ENCODE data around the gene CCL24.
"Not testable (repeated sequence)": the region's sequence is repeated elsewhere in the genome, so short reads cannot be mapped to it uniquely, and the experiment has no call there.

The CCL24 gene

DNA sequence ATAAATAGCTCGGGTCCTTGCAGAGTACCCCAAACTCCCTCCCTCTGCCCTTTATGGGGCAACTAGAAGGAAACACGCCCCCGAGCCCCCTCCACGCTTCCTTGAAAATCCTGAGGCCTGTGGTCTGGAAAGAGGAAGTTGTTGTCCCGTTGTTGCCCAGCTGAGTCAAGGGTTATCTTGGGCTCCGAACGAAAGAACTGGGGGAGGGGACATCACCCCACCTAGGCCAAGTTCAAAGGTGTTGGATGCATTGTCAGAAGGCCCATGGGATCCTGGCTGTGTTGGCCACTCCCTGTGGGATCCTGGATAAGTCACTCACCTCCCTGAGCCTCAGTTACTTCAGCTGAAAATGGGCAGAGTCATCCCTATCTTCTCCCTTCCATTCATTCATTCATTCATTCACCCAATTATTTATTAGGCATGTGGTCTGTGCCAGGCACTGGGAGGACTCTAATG is at the start of gene CCL24:
TSS of gene CCL24 (minus strand) at position 26 of the 456 bp plus-strand sequence. CDS start 91 bp downstream, outside the sequence.
- DNase-seq (ENCODE audit: extremely low read depth in 1 of 2, low read depth in 1 of 2) = no peak

GRCh38 chr7:75861636-75862035 is 48.0 kb upstream of the CCL24 start:
- no peak for DNase-seq (ENCODE audit: extremely low read depth in 1 of 2, low read depth in 1 of 2)

DNA sequence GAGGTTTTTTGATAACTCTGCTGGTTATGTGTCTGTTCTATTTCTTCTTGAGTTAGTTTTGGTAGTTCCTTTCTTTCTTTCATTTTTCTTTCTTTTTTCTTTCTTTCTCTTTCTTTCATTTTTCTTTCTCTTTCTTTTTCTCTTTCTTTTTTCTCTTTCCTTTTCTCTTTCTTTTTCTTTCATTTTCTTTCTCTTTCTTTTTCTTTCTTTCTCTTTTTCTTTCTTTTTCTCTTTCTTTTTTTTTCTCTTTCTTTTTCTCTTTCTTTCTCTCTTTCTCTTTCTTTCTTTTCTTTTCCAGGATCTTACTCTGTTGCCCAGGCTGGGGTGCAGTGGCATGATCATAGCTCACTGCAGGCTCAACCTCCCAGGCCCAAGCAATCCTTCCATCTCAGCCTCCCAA is 44.8 kb upstream of the CCL24 start:
- no peak for DNase-seq (ENCODE audit: extremely low read depth in 1 of 2, low read depth in 1 of 2)

GRCh38 chr7:75856536-75856935 is 42.9 kb upstream of the CCL24 start:
- no peak for DNase-seq (ENCODE audit: extremely low read depth in 1 of 2, low read depth in 1 of 2)

- not testable (repeated sequence) for DNase-seq (ENCODE audit: extremely low read depth in 1 of 2, low read depth in 1 of 2)
These were observed 41.3 kb upstream of the CCL24 start for GRCh38 chr7:75854813-75855345.

DNA sequence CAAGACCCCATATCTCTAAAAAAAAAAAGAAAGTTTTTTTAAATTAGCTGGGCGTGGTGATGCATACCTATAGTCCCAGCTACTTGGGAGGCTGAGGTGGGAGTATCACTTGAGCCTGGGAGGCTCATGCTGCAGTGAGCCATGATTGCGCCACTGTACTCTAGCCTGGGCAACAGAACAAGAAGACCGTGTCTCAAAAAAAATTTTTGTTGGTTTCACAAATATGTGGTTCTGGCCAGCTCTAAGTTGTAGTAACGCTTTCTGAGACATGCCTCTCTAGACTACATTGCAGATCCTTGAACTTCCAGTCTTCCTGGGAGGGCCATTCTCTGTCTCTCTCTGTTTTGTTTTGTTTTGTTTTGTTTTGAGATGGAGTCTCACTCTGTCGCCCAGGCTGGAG is 40.6 kb upstream of the CCL24 start:
- DNase-seq (ENCODE audit: extremely low read depth in 1 of 2, low read depth in 1 of 2) = no peak

DNA sequence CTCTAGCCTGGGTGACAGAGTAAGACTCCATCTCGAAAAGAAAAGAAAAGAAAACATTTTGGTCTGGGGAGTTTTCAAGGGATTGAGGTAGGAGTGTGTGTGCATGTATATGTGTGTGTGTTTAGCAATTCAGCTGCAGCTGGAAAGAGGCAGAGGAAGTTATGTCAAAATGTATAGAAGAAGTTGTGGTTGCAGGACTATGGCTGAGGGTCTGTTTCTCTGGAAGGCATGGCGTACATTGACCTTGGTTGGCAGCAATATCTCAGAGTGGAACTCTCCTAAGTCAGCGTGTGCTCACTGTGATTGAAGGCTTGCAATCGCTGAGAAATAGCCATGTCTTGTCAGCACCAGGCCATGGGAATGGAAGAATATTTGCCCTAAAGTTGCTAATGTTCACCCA is 36.6 kb upstream of the CCL24 start:
- no peak for DNase-seq (ENCODE audit: extremely low read depth in 1 of 2, low read depth in 1 of 2)

DNA sequence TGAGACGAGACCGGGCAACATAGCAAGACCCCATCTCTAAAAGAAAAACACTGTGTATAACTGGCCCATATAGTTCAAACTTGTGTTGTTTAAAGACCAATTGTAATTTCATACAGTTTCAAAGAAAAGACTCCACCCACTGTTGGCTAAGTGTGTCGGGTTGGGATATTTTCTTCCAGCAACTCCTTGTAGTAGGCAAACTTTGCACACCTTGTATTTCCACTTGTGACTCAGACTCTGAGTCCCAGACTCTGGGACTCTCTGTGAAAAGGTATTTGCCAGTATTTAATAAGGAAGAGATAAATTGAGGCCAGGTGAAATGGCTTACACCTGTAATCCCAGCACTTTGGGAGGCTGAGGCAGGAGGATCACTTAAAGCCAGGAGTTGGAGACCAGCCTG is 36.0 kb upstream of the CCL24 start:
- no peak for DNase-seq (ENCODE audit: extremely low read depth in 1 of 2, low read depth in 1 of 2)

- DNase-seq (ENCODE audit: extremely low read depth in 1 of 2, low read depth in 1 of 2) = no peak
These were observed 34.1 kb upstream of the CCL24 start for GRCh38 chr7:75847707-75848106.

GRCh38 chr7:75845132-75845531 is 31.5 kb upstream of the CCL24 start:
- DNase-seq (ENCODE audit: extremely low read depth in 1 of 2, low read depth in 1 of 2) = not testable (repeated sequence)

DNA sequence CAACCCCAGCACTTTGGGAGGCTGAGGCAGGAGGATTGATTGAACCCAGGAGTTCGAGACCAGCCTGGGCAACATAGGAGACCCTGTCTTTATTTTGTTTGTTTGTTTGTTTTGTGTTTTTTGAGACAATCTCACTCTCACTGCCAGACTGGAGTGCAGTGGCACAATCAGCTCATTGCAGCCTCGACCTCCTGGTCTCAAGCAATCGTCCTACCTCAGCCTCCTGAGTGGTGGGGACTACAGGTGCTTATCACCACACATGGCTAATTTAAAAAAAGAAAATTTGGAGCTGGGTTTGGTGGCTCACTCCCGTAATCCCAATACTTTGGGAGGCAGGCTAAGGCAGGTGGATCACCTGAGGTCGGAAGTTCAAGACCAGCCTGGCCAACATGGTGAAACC is 30.6 kb upstream of the CCL24 start:
- DNase-seq (ENCODE audit: extremely low read depth in 1 of 2, low read depth in 1 of 2) = no peak

- DNase-seq (ENCODE audit: extremely low read depth in 1 of 2, low read depth in 1 of 2) = no peak
These were observed 30.1 kb upstream of the CCL24 start for GRCh38 chr7:75843613-75844116.

- DNase-seq (ENCODE audit: extremely low read depth in 1 of 2, low read depth in 1 of 2) = peak in 1 of 2 donors; percentile 44
These were observed 29.3 kb upstream of the CCL24 start for GRCh38 chr7:75842836-75843446.

DNA sequence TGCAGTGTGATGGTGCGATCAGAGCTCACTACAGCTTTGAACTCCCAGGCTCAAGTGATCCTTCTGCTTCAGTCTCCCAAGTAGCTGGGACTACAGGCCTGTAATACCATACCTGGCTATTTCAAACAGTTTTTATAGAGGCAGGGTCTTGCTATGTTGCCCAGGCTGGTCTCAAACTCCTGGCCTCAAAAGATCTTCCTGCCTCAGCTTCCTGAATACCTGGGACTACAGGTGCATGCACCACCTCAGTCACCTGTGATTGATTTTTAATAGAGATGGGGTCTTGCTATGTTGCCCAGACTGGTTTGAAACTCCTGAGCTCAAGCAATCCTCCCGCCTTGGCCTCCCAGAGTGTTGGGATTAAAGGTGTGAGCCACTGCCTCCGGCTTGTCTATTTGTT is 26.4 kb upstream of the CCL24 start:
- DNase-seq (ENCODE audit: extremely low read depth in 1 of 2, low read depth in 1 of 2) = no peak

DNA sequence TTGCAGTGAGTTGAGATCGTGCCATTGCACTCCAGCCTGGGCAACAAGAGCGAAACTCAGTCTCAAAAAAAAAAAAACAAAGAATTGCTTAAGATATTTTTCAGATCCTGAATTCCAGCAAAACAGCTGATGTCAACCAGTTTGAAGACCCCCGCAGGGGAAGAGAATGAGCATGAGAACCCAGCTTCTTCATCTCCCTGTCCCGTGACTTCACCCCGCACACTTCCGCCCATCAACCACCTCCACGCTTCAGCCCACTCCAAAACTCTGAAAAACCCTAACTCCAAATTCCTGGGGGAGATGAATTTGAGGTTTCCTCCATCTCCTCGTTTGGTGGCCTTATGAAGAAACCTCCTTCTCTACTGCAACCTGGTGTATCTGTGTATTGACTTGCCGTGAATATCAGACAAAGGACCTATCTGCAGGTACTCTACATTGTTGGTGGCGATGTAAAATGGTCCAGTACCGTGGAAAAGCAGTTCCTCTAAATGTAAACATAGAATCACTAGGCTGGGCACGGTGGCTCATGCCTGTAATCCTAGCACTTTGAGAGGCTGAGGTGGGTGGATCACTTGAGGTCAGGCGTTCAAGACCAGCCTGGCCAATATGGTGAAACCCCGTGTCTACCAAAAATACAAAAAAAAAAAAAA is 24.8 kb upstream of the CCL24 start:
- not testable (repeated sequence) for DNase-seq (ENCODE audit: extremely low read depth in 1 of 2, low read depth in 1 of 2)

- DNase-seq (ENCODE audit: extremely low read depth in 1 of 2, low read depth in 1 of 2) = no peak
These were observed 23.2 kb upstream of the CCL24 start for GRCh38 chr7:75836798-75837197.

GRCh38 chr7:75835688-75836285 is 22.2 kb upstream of the CCL24 start:
- no peak for DNase-seq (ENCODE audit: extremely low read depth in 1 of 2, low read depth in 1 of 2)

DNA sequence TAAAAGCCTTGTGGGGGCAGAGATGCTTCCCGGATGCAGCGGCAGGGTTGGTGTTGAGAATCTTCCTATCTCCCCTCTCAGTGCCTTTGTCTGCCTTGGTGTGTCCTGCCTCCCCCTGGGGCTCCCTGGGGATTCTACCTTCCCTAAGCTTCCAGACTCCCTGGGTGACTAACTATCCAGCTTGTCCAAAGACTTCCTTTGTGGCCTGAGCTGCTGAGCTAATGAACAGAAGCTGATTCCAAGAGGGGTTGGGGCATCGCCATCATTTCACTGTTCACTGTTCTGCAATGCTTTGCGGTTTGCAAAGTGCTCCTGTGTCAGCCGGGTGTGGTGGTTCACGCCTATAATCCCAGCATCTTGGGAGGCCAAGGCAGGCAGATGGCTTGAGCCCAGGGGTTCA is 20.1 kb upstream of the CCL24 start:
- not testable (repeated sequence) for DNase-seq (ENCODE audit: extremely low read depth in 1 of 2, low read depth in 1 of 2)

DNA sequence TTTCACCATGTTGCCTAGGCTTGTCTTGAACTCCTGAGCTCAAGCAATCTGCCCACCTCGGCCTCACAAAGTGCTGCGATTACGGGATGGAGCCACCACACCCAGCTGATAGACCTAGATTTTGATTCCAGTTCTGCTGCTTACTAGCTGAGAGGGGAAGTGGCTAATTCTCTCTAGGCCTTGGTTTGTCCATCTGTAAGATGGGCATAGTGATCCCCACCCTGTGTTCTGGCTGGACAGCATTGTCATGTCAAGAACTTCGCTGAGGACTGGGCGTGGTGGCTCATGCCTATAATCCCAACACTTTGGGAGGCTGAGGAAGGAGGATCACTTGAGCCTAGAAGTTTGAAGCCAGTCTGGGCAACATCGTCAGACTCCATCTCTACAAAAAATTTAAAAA is 17.4 kb upstream of the CCL24 start:
- DNase-seq (ENCODE audit: extremely low read depth in 1 of 2, low read depth in 1 of 2) = no peak

GRCh38 chr7:75829656-75830055 is 16.1 kb upstream of the CCL24 start:
- DNase-seq (ENCODE audit: extremely low read depth in 1 of 2, low read depth in 1 of 2) = not testable (repeated sequence)

GRCh38 chr7:75823198-75823910 is 9.7 kb upstream of the CCL24 start:
- DNase-seq (ENCODE audit: extremely low read depth in 1 of 2, low read depth in 1 of 2) = no peak

Measured in stimulated activated CD8-positive, alpha-beta memory T cell treated with anti-CD3 and anti-CD28 coated beads, Interleukin-7, amount 100 ng/mL, for 48 hours (primary cell).